Cerebellar nuclear complex (tissue), 1 donor: ENCODE measurements around the gene COQ9.

Experiments
- DNase-seq, 2 experiments: peaks; one replicate each; lab custom pipeline; 2025; lab: John Stamatoyannopoulos, UW

Gene COQ9

GRCh38 chr16:57510016-57510871 is 63.0 kb downstream of the COQ9 start:
- no peak for DNase-seq
